K562 (cell line): ENCODE data around the gene RERE. TPM values are rescaled to one million over a fixed set of nuclear protein-coding genes. Genes with fewer than 3 reads are reported as not detected.

Experiments used
- ATAC-seq: fragments of 200-7000 bp; cut with Tn5 transposase; 3 replicates; pipeline ENCODE4 v1.9.1; 2020; ENCODE audit warnings: moderate library complexity
- BruUV-seq: library from RNA; stranded (reverse); fragments of 400-500 nt; replicated peaks from 2 replicates; lab custom pipeline; 2021; lab: Mats Ljungman, UMichigan
- CTCF ChIA-PET: fragments of 300-600 bp; formaldehyde crosslinking; extraction: SDS; loops from one replicate; lab custom pipeline; 2021; ENCODE audit warnings: low intra/inter-chr PET ratio; lab: Yijun Ruan, JAX
- POLR2A ChIA-PET: fragments of 300-600, 350-650 bp; sonication (Branson Sonifier 250); formaldehyde crosslinking; extraction: SDS; loops from one replicate; lab custom pipeline; 2021; ENCODE audit warnings: antibody characterized with exemption, inconsistent platforms; lab: Yijun Ruan, JAX
- DNase-seq, 4 experiments: peaks; one replicate each; pipeline versions ENCODE4 v3.0.0 to v3.0.0-alpha.2; 2011 to 2018; ENCODE audit warnings: low spot score in 3 of 4, mixed read lengths in 3 of 4; ENCODE audit errors: extremely low read depth in 1 of 4
- FAIRE-seq: peaks from 2 replicates; lab custom pipeline; 2011; peaks lifted over from hg19 to GRCh38; lab: Jason Lieb, UNC
- H2AFZ ChIP-seq: 2 replicates; pipeline ENCODE4 v1.6.0; 2011; ENCODE audit warnings: low read depth, low read length, control low read depth, inconsistent platforms
- H3K27ac ChIP-seq: fragments of 200-600 bp; 3 replicates; pipeline ENCODE4 v1.8.0; 2011; ENCODE audit warnings: low read depth, mild to moderate bottlenecking, control low read depth, inconsistent platforms, low read length, moderate library complexity, mixed read lengths; ENCODE audit errors: extremely low read depth
- H3K27me3 ChIP-seq, 2 experiments: fragments of 300-600 bp in 1 of 2; 2 replicates in 1 of 2; 3 replicates in 1 of 2; pipeline versions ENCODE4 v1.6.0 to v1.8.0; 2011; ENCODE audit warnings: inconsistent platforms in 2 of 2, low read length in 2 of 2, mild to moderate bottlenecking in 1 of 2, mixed read lengths in 1 of 2, moderate library complexity in 1 of 2; ENCODE audit not compliant: control insufficient read depth in 2 of 2, insufficient read depth in 2 of 2
- H3K36me3 ChIP-seq: fragments of 300-600 bp; 3 replicates; pipeline ENCODE4 v1.8.0; 2011; ENCODE audit warnings: mild to moderate bottlenecking, low read length, inconsistent platforms; ENCODE audit not compliant: control insufficient read depth, insufficient read depth
- H3K4me1 ChIP-seq, 2 experiments: fragments of 200-600 bp in 1 of 2; replicated peaks in 1 of 2; 2 replicates in 1 of 2; 3 replicates in 1 of 2; pipeline versions ENCODE4 v1.5.1 to v1.8.0; 2011; ENCODE audit warnings: inconsistent platforms in 2 of 2, low read length in 2 of 2, mild to moderate bottlenecking in 1 of 2, mixed read lengths in 1 of 2, moderate library complexity in 1 of 2; ENCODE audit not compliant: control insufficient read depth in 2 of 2, insufficient read depth in 2 of 2
- H3K4me2 ChIP-seq: 2 replicates; pipeline ENCODE4 v1.6.1; 2011; ENCODE audit warnings: low read length, control low read depth, inconsistent platforms, mixed read lengths; ENCODE audit not compliant: insufficient read depth
- H3K4me3 ChIP-seq: fragments of 200-600 bp; sonication (generic), shearing (Covaris generic); 2 replicates; pipeline ENCODE4 v1.5.1; 2016; ENCODE audit warnings: control low read depth, inconsistent platforms
- H3K79me2 ChIP-seq: fragments of 200-600 bp; 3 replicates; pipeline ENCODE4 v1.8.0; 2011; ENCODE audit warnings: low read length, inconsistent platforms; ENCODE audit not compliant: control insufficient read depth, insufficient read depth
- H3K9ac ChIP-seq, 2 experiments: 2 replicates each; pipeline versions ENCODE4 v1.6.0 to v1.6.1; 2011; ENCODE audit warnings: low read depth in 2 of 2, low read length in 2 of 2, control low read depth in 1 of 2, inconsistent platforms in 1 of 2, mild to moderate bottlenecking in 1 of 2, mixed read lengths in 1 of 2; ENCODE audit not compliant: insufficient read depth in 1 of 2
- H3K9me1 ChIP-seq: one replicate; pipeline ENCODE4 v1.6.0; 2011; ENCODE audit warnings: inconsistent platforms, mild to moderate bottlenecking, low read length, moderate library complexity; ENCODE audit not compliant: control insufficient read depth, insufficient read depth
- H3K9me3 ChIP-seq: replicated peaks from 2 replicates; pipeline ENCODE4 v1.5.1; 2011; ENCODE audit warnings: low read depth, low read length, inconsistent platforms; ENCODE audit not compliant: control insufficient read depth, insufficient read depth
- H4K20me1 ChIP-seq: replicated peaks from 2 replicates; pipeline ENCODE4 v1.6.1; 2011; ENCODE audit warnings: low read length, inconsistent platforms, mixed read lengths; ENCODE audit not compliant: control insufficient read depth, insufficient read depth
- BRD9 ChIP-seq: fragments of 450-650 bp; IDR thresholded peaks from 2 replicates; pipeline ENCODE4 v1.6.1; 2018; ENCODE audit warnings: low read depth; ENCODE audit not compliant: partially characterized antibody
- E2F3 ChIP-seq: fragments of 250-450 bp; sonication (Bioruptor Pico); IDR thresholded peaks from 2 replicates; pipeline ENCODE4 v1.4.0; 2020; ENCODE audit warnings: mild to moderate bottlenecking
- FOSL1 ChIP-seq: fragments of 200-800 bp; sonication (Bioruptor generic); conservative IDR thresholded peaks from 2 replicates; pipeline ENCODE4 v1.6.1; 2016; ENCODE audit warnings: missing genetic modification characterization, missing compliant biosample characterization
- NFYB ChIP-seq: IDR thresholded peaks from 2 replicates; pipeline ENCODE4 v1.6.1; 2011; ENCODE audit warnings: mild to moderate bottlenecking, moderate library complexity; ENCODE audit not compliant: insufficient read length; ENCODE audit errors: extremely low read depth
- POLR2H ChIP-seq: IDR thresholded peaks from 2 replicates; pipeline ENCODE4 v1.6.1; 2016; ENCODE audit warnings: missing genetic modification characterization, low read depth, mild to moderate bottlenecking, control low read depth, missing compliant biosample characterization, moderate library complexity
- TAF9B ChIP-seq: fragments of 450-650 bp; IDR thresholded peaks from 2 replicates; pipeline ENCODE4 v1.6.1; 2018; ENCODE audit warnings: mild to moderate bottlenecking; ENCODE audit not compliant: partially characterized antibody
- TCF7 ChIP-seq: sonication (generic); IDR thresholded peaks from 2 replicates; pipeline ENCODE4 v1.6.1; 2016; ENCODE audit warnings: antibody characterized with exemption, borderline replicate concordance
- ZBTB12 ChIP-seq: fragments of 250-450 bp; sonication (Bioruptor Pico); IDR thresholded peaks from 2 replicates; pipeline ENCODE4 v1.4.0; 2020
- ZNF518B ChIP-seq: fragments of 250-450 bp; sonication (Bioruptor Pico); IDR thresholded peaks from 2 replicates; pipeline ENCODE4 v1.5.0; 2021; ENCODE audit warnings: mild to moderate bottlenecking, moderate library complexity
- WGBS: fragments of 100-300 bp; shearing (Covaris generic); methylation state at CpG from one replicate; pipeline ENCODE4 v1.1.6; 2016; ENCODE audit warnings: low coverage, mixed read lengths; ENCODE audit not compliant: insufficient coverage; ENCODE audit errors: missing lambda C conversion rate; 5-methylcytosine and 5-hydroxymethylcytosine counted together
- in situ Hi-C: fragments of 300-500 bp; cut with MboI; formaldehyde crosslinking; loops from 4 replicates; pipeline ENCODE4 v1.15.0; 2018; ENCODE audit warnings: inconsistent platforms, mixed read lengths
- intact Hi-C: fragments of 100-400 bp; cut with micrococcal nuclease; formaldehyde crosslinking; loops from 2 replicates; pipeline ENCODE4 v1.14.2; 2022
- polyA plus RNA-seq, 8 experiments: library from polyadenylated mRNA; depleted of rRNA in 4 of 8; stranded (reverse) in 5 of 8; unstranded in 3 of 8; fragments of >200 nt; fragmentation: Nextera tagmentation in 2 of 8; fragmentation: Illumina TruSeq in 1 of 8; extraction: Ambion mirVana in 2 of 8; extraction: Trizol in 1 of 8; gene quantifications; 2 replicates each; pipeline versions ENCODE4 v1.2.1 to v1.2.3, GENCODE V29; 2011 to 2014; ENCODE audit warnings: inconsistent platforms in 1 of 8, missing spikeins in 1 of 8
- total RNA-seq, 7 experiments: library from RNA; depleted of rRNA in 6 of 7; stranded (reverse); fragments of >200 nt in 6 of 7; fragmentation: Illumina TruSeq in 2 of 7; extraction: Trizol in 2 of 7; gene quantifications; 2 replicates each; pipeline versions ENCODE4 v1.2.1 to v1.2.3, GENCODE V29; 2011 to 2021; ENCODE audit warnings: low replicate concordance in 1 of 7

RERE gene
- total and polyA plus RNA-seq, 9 of the 15 experiments (the other 6 are each of a cell fraction or from before 2014, with no cell fraction given) = 3.0 to 51.5 (median 13.4) TPM

- peaks cover 5% of the 10 kb centered on the region for H3K36me3 ChIP-seq
- ChIA-PET CTCF (interaction anchor here (1.3 to 1.6 kb wide), 2 partner anchors 207 to 385 kb away, joined by 3 to 5 read pairs; no protein-coding TSS in a partner anchor), POLR2A (interaction anchor here (0.9 kb wide), 1 partner anchor 22 kb away, joined by 4 read pairs; no protein-coding TSS in a partner anchor)
- no peaks in the 10 kb centered on the region for H3K9me3 ChIP-seq
- H3K9me1 ChIP-seq = no peaks in the 10 kb centered on the region
- peaks cover 6 to 15% of the 10 kb centered on the region in 2 experiments; a peak in 4 of 5 replicates for H3K4me1 ChIP-seq
- FAIRE-seq = no peak
- intact Hi-C loops = no loop called here
- H2AFZ ChIP-seq = no peak overlapping the region
- H3K9ac ChIP-seq = 0 out of 4 replicates have a peak overlapping the region, but pooled peaks of 1 of the 2 experiments have one; percentile 21
- H3K79me2 ChIP-seq = no peaks in the 10 kb centered on the region; the same call in 2 of the 3 replicates
- no peak overlapping the region for H3K4me3 ChIP-seq
- WGBS = 86% methylated on average over 4 of the region's 4 CpGs
- no TSS peak for BruUV-seq
- in situ Hi-C loops = no loop called here
- no peaks in the 10 kb centered on the region for H4K20me1 ChIP-seq
- no peak overlapping the region for H3K4me2 ChIP-seq
- no peak for DNase-seq
- no peak for TF ChIP-seq POLR2H (tag)
- TF ChIP-seq BRD9 = no peak
- no peak for TF ChIP-seq NFYB
- no peak for TF ChIP-seq ZBTB12 (CRISPR knock-in tag)
- no peak for TF ChIP-seq ZNF518B
- TF ChIP-seq FOSL1 (tag) = no peak
- no peak for TF ChIP-seq TCF7
- TF ChIP-seq E2F3 (CRISPR knock-in tag) = no peak
- TF ChIP-seq TAF9B = no peak
- peak; percentile 38; the same call in 2 of the 3 replicates for ATAC-seq
- H3K27me3 ChIP-seq = no peaks in the 10 kb centered on the region
- H3K27ac ChIP-seq = no peak overlapping the region
Observed at GRCh38 chr1:8464377-8464776, 353.1 kb downstream of the RERE start.
